Suprapubic skin (tissue), 4 donors: ENCODE data around the gene F10. TPM values are rescaled to one million over a fixed set of nuclear protein-coding genes. Genes with fewer than 3 reads are reported as not detected.
"Not testable (repeated sequence)": the region's sequence is repeated elsewhere in the genome, so short reads cannot be mapped to it uniquely, and the experiment has no call there.

ENCODE experiments used
- DNase-seq, 2 donors: peaks; one replicate each; pipeline ENCODE4 v3.0.0-alpha.2; 2019; ENCODE audit warnings: low spot score in 2 of 2
- H3K27ac ChIP-seq: fragments of 200-600 bp; sonication (generic); one replicate; pipeline ENCODE4 v1.5.1; 2019
- H3K27me3 ChIP-seq: fragments of 200-600 bp; sonication (generic); one replicate; pipeline ENCODE4 v1.5.1; 2019
- H3K36me3 ChIP-seq: fragments of 200-600 bp; sonication (generic); one replicate; pipeline ENCODE4 v1.5.1; 2019
- H3K4me1 ChIP-seq: fragments of 200-600 bp; sonication (generic); one replicate; pipeline ENCODE4 v1.5.1; 2019
- H3K4me3 ChIP-seq: fragments of 200-600 bp; sonication (generic); one replicate; pipeline ENCODE4 v1.5.1; 2019; ENCODE audit warnings: mild to moderate bottlenecking
- H3K9me3 ChIP-seq: fragments of 200-600 bp; sonication (generic); one replicate; pipeline ENCODE4 v1.5.1; 2019
- CTCF ChIP-seq, 2 donors: fragments of 200-600 bp in 1 of 2; fragments of 450-650 bp in 1 of 2; sonication (generic) in 1 of 2; IDR thresholded peaks; one replicate each; pipeline ENCODE4 v1.5.1; 2016 to 2019; ENCODE audit warnings: antibody characterized with exemption in 2 of 2, mild to moderate bottlenecking in 1 of 2, moderate library complexity in 1 of 2
- EP300 ChIP-seq: sonication (generic); formaldehyde crosslinking; IDR thresholded peaks from one replicate; pipeline ENCODE4 v1.6.1; 2017; ENCODE audit warnings: antibody characterized with exemption
- POLR2A ChIP-seq, 2 donors: fragments of 450-650 bp; IDR thresholded peaks; one replicate each; pipeline ENCODE4 v1.6.1; 2017; ENCODE audit warnings: antibody characterized with exemption in 2 of 2, mild to moderate bottlenecking in 2 of 2, moderate library complexity in 2 of 2
- POLR2AphosphoS5 ChIP-seq, 3 donors: sonication (generic); formaldehyde crosslinking; IDR thresholded peaks; one replicate each; pipeline ENCODE4 v1.6.1; 2017; ENCODE audit warnings: antibody characterized with exemption in 3 of 3
- WGBS: methylation state at CpG from one replicate; pipeline ENCODE4 v1.1.5; 2018; 5-methylcytosine and 5-hydroxymethylcytosine counted together
- total RNA-seq, 4 donors: library from RNA; depleted of rRNA; stranded (reverse); fragments of >200 nt; gene quantifications; one replicate each; pipeline ENCODE4 v1.1.0, GENCODE V29; 2016

Gene F10
- total RNA-seq, 4 donors from 2014 or later = 4.9 to 7.8 (median 6.7) TPM

- Histone ChIP-seq H3K36me3 (peaks cover 53% of the 10 kb centered on the region), H3K4me1 (no peaks in the 10 kb centered on the region), H3K27me3 (no peaks in the 10 kb centered on the region), H3K9me3 (no peaks in the 10 kb centered on the region), H3K27ac (no peak overlapping the region), H3K4me3 (no peak overlapping the region)
- TF ChIP-seq POLR2AphosphoS5 (IDR thresholded peaks at IDR 0.05) (no peak), EP300 (no peak), POLR2A (IDR thresholded peaks at IDR 0.05) (no peak)
- 100% methylated on average over 3 of the region's 39 CpGs for WGBS
- DNase-seq = peak in 1 of 2 donors; percentile 46
These were observed 45.8 kb upstream of the F10 start for GRCh38 chr13:113076681-113077401.

GRCh38 chr13:113077566-113077952 is 45.0 kb upstream of the F10 start:
- H3K36me3 ChIP-seq = peaks cover 53% of the 10 kb centered on the region
- no peaks in the 10 kb centered on the region for H3K4me1 ChIP-seq
- no peaks in the 10 kb centered on the region for H3K27me3 ChIP-seq
- peak in 1 of 2 donors; percentile 46 for DNase-seq
- no peaks in the 10 kb centered on the region for H3K9me3 ChIP-seq
- WGBS = 92% methylated on average over 20 of the region's 20 CpGs
- TF ChIP-seq EP300 (no peak), POLR2AphosphoS5 (IDR thresholded peaks at IDR 0.05) (no peak), POLR2A (IDR thresholded peaks at IDR 0.05) (no peak), CTCF (IDR thresholded peaks at IDR 0.05) (no peak)
- H3K4me3 ChIP-seq = no peak overlapping the region
- H3K27ac ChIP-seq = no peak overlapping the region

GRCh38 chr13:113077953-113078901 is 44.4 kb upstream of the F10 start:
- peaks cover 2% of the 10 kb centered on the region for H3K4me1 ChIP-seq
- no peaks in the 10 kb centered on the region for H3K27me3 ChIP-seq
- 95% methylated on average over 23 of the region's 42 CpGs for WGBS
- TF ChIP-seq CTCF (IDR thresholded peaks at IDR 0.05) (no peak), POLR2A (IDR thresholded peaks at IDR 0.05) (no peak), EP300 (no peak), POLR2AphosphoS5 (IDR thresholded peaks at IDR 0.05) (no peak)
- no peak overlapping the region for H3K4me3 ChIP-seq
- no peak overlapping the region for H3K27ac ChIP-seq
- no peaks in the 10 kb centered on the region for H3K9me3 ChIP-seq
- peak; percentile 57 to 76 for DNase-seq
- H3K36me3 ChIP-seq = peaks cover 53% of the 10 kb centered on the region

- 78% methylated on average over 17 of the region's 27 CpGs for WGBS
- H3K27me3 ChIP-seq = no peaks in the 10 kb centered on the region
- H3K27ac ChIP-seq = no peak overlapping the region
- peaks cover 50% of the 10 kb centered on the region for H3K36me3 ChIP-seq
- H3K9me3 ChIP-seq = no peaks in the 10 kb centered on the region
- DNase-seq = peak in 1 of 2 donors; percentile 32
- no peak overlapping the region for H3K4me3 ChIP-seq
- H3K4me1 ChIP-seq = peaks cover 11% of the 10 kb centered on the region
- TF ChIP-seq EP300 (no peak), CTCF (IDR thresholded peaks at IDR 0.05) (no peak)
These were observed 43.5 kb upstream of the F10 start for GRCh38 chr13:113078902-113079780.

GRCh38 chr13:113079781-113080080 is 42.9 kb upstream of the F10 start:
- not testable (repeated sequence) for H3K9me3 ChIP-seq, H3K4me3 ChIP-seq, H3K27ac ChIP-seq, H3K27me3 ChIP-seq, DNase-seq
- Histone ChIP-seq H3K4me1 (peaks cover 11% of the 10 kb centered on the region), H3K36me3 (peaks cover 44% of the 10 kb centered on the region)
- 74% methylated on average over 9 of the region's 9 CpGs for whole genome bisulfite sequencing
